Measurements from ENCODE around the gene TEKT1. TPM values are rescaled to one million over a fixed set of nuclear protein-coding genes. Genes with fewer than 3 reads are reported as not detected.

TEKT1 gene
- total RNA-seq, 1 experiment from 2014 or later = not detected

DNA sequence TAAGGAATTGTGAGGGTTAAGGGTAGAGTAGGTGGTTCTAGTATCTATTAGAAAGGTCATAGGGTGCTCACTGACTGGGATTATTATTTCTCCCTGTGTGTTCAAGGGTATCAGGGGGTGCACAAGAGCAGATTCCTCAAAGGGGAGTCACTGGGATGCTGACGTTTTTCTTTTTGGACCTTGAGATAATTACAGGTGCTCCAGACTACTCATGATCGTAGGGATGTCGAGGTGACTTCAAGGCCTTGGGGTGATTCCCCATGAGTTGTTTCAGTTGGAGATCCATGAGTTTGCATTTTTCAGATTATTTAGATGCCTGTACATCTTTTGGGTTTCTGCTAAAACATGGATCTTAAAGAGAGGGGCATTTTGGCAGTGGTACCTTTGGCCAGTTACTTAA, 41.4 kb upstream of the TEKT1 start:
- intact Hi-C loops (cut with micrococcal nuclease) = no loop called here
- CTCF ChIA-PET = no interaction called here
- BruUV-seq (replicated peaks) = no TSS peak
- Histone ChIP-seq H3F3A (ENCODE audit: low read length, unreplicated experiment) (peaks cover 4% of the 10 kb centered on the region), H3K9me2 (replicated peaks; ENCODE audit: low read length) (no peaks in the 10 kb centered on the region), H3K36me3 (ENCODE audit: low read depth, low read length) (peaks cover 16% of the 10 kb centered on the region), H3K4me3 (ENCODE audit: low read length) (no peak overlapping the region), H2AFZ (ENCODE audit: low read length) (no peak overlapping the region), H3K27ac (ENCODE audit: low read length) (peak overlapping the region; percentile 96), H3K9ac (ENCODE audit: low read length) (peak overlapping the region; percentile 73), H3K4me2 (ENCODE audit: low read length) (peak overlapping the region; percentile 70; the same call in 1 of the 2 replicates), H3K79me2 (ENCODE audit: low read length) (peaks cover 82% of the 10 kb centered on the region), H3K4me1 (ENCODE audit: insufficient read depth, low read length) (peaks cover 29% of the 10 kb centered on the region), H3K27me3 (ENCODE audit: low read length) (no peaks in the 10 kb centered on the region), H3K9me3 (ENCODE audit: low read length) (no peaks in the 10 kb centered on the region), H4K20me1 (ENCODE audit: low read length) (no peaks in the 10 kb centered on the region)
- no peak for TF ChIP-seq EZH2phosphoT487 (IDR thresholded peaks at IDR 0.05; ENCODE audit: borderline replicate concordance, low read length)
- no peak for TF ChIP-seq EZH2 (IDR thresholded peaks at IDR 0.05; ENCODE audit: low read length, unreplicated experiment)
- TF ChIP-seq, protein P1, sequence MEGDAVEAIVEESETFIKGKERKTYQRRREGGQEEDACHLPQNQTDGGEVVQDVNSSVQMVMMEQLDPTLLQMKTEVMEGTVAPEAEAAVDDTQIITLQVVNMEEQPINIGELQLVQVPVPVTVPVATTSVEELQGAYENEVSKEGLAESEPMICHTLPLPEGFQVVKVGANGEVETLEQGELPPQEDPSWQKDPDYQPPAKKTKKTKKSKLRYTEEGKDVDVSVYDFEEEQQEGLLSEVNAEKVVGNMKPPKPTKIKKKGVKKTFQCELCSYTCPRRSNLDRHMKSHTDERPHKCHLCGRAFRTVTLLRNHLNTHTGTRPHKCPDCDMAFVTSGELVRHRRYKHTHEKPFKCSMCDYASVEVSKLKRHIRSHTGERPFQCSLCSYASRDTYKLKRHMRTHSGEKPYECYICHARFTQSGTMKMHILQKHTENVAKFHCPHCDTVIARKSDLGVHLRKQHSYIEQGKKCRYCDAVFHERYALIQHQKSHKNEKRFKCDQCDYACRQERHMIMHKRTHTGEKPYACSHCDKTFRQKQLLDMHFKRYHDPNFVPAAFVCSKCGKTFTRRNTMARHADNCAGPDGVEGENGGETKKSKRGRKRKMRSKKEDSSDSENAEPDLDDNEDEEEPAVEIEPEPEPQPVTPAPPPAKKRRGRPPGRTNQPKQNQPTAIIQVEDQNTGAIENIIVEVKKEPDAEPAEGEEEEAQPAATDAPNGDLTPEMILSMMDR (conservative IDR thresholded peaks at IDR 0.05; ENCODE audit: low read depth, low read length) = no peak
- POLR2A ChIA-PET (ENCODE audit: unreplicated experiment) = no interaction called here
- DNase-seq = no peak
- no peak for ATAC-seq

DNA sequence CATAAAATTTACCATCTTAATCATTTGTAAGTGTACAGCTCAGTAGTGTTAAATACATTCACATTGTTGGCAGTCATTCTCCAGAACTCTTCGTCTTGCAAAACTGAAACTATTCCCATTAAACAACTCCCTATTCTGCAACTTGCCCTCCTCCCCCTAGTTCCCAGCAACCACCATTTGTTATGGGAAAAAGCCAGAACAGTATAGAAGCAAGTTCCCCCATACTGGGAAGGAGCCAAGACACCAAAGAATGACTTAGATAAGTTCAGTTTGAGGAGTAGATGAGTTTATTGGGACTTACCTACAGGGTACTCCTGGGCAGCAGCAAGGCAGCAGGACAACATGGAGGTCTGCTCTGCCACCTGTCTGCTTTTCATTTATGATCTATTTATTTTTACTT, 39.3 kb upstream of the TEKT1 start:
- Histone ChIP-seq H3K4me2 (ENCODE audit: low read length) (no peak overlapping the region), H3K9me2 (replicated peaks; ENCODE audit: low read length) (no peaks in the 10 kb centered on the region), H3K4me3 (ENCODE audit: low read length) (no peak overlapping the region), H3K27me3 (ENCODE audit: low read length) (no peaks in the 10 kb centered on the region), H3F3A (ENCODE audit: low read length, unreplicated experiment) (peaks cover 5% of the 10 kb centered on the region), H3K79me2 (ENCODE audit: low read length) (peaks cover 79% of the 10 kb centered on the region), H3K27ac (ENCODE audit: low read length) (peak overlapping the region; percentile 96), H3K9me3 (ENCODE audit: low read length) (no peaks in the 10 kb centered on the region), H2AFZ (ENCODE audit: low read length) (no peak overlapping the region), H3K36me3 (ENCODE audit: low read depth, low read length) (peaks cover 18% of the 10 kb centered on the region), H3K9ac (ENCODE audit: low read length) (no peak overlapping the region), H3K4me1 (ENCODE audit: insufficient read depth, low read length) (peaks cover 37% of the 10 kb centered on the region), H4K20me1 (ENCODE audit: low read length) (no peaks in the 10 kb centered on the region)
- CTCF ChIA-PET = no interaction called here
- POLR2A ChIA-PET (ENCODE audit: unreplicated experiment) = no interaction called here
- TF ChIP-seq EZH2phosphoT487 (IDR thresholded peaks at IDR 0.05; ENCODE audit: borderline replicate concordance, low read length) = no peak
- no peak for TF ChIP-seq EZH2 (IDR thresholded peaks at IDR 0.05; ENCODE audit: low read length, unreplicated experiment)
- TF ChIP-seq, protein P1 (conservative IDR thresholded peaks at IDR 0.05; ENCODE audit: low read depth, low read length) = no peak
- BruUV-seq (replicated peaks) = no TSS peak
- intact Hi-C loops (cut with micrococcal nuclease) = no loop called here
- DNase-seq (no peak), ATAC-seq (no peak)

DNA sequence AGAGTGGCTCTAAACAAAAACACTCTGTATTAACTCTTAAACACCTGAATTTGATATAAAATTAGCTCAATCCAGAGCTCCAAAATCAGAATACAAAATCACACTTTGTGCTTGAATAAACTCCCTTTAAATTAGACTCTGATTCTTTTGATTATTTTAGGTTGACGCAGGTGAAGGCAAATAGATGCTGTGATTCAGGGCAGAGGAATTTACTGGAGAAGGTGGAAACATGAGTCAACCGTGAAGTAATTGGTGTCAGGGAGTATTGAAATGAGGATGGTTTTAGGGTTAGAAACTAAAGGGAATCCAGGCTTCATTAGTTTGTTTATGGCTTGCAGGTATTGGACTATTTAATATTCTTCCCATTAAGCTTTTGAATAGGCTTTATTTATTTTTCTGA, 37.1 kb upstream of the TEKT1 start:
- no peaks in the 10 kb centered on the region for H3K9me2 ChIP-seq (replicated peaks; ENCODE audit: low read length)
- ChIA-PET CTCF (interaction anchor here (0.5 to 1.0 kb wide), 2 partner anchors 42 to 201 kb away, joined by 3 to 4 read pairs; no protein-coding TSS in a partner anchor), POLR2A (ENCODE audit: unreplicated experiment) (no interaction called here)
- H3K27me3 ChIP-seq (ENCODE audit: low read length) = no peaks in the 10 kb centered on the region
- peaks cover 85% of the 10 kb centered on the region for H3K79me2 ChIP-seq (ENCODE audit: low read length)
- peak overlapping the region; percentile 72 for H3K9ac ChIP-seq (ENCODE audit: low read length)
- H3K27ac ChIP-seq (ENCODE audit: low read length) = peak overlapping the region; percentile 96
- H4K20me1 ChIP-seq (ENCODE audit: low read length) = no peaks in the 10 kb centered on the region
- TF ChIP-seq, protein P1 (conservative IDR thresholded peaks at IDR 0.05; ENCODE audit: low read depth, low read length) = no peak
- TF ChIP-seq EZH2 (IDR thresholded peaks at IDR 0.05; ENCODE audit: low read length, unreplicated experiment) (no peak), EZH2phosphoT487 (IDR thresholded peaks at IDR 0.05; ENCODE audit: borderline replicate concordance, low read length) (no peak)
- H3K9me3 ChIP-seq (ENCODE audit: low read length) = no peaks in the 10 kb centered on the region
- BruUV-seq (replicated peaks) = no TSS peak
- peak overlapping the region; percentile 73 for H3K4me2 ChIP-seq (ENCODE audit: low read length)
- H2AFZ ChIP-seq (ENCODE audit: low read length) = no peak overlapping the region
- H3F3A ChIP-seq (ENCODE audit: low read length, unreplicated experiment) = peaks cover 5% of the 10 kb centered on the region
- peaks cover 37% of the 10 kb centered on the region for H3K4me1 ChIP-seq (ENCODE audit: insufficient read depth, low read length)
- H3K36me3 ChIP-seq (ENCODE audit: low read depth, low read length) = peaks cover 24% of the 10 kb centered on the region
- peak overlapping the region; percentile 38; the same call in 1 of the 2 replicates for H3K4me3 ChIP-seq (ENCODE audit: low read length)
- ATAC-seq (peak; percentile 78), DNase-seq (peak; percentile 84)
- intact Hi-C loops (cut with micrococcal nuclease) = no loop called here
